SHP77 treated with DMSO at 0.1 percent for 48 hours (cell line): ENCODE data around the gene GPR62.
"Not testable (repeated sequence)": the region's sequence is repeated elsewhere in the genome, so short reads cannot be mapped to it uniquely, and the experiment has no call there.

Experiments
- DNase-seq: peaks from one replicate; lab custom pipeline; 2025; lab: John Stamatoyannopoulos, UW

GPR62 gene

GRCh38 chr3:51970606-51971300 is 15.6 kb downstream of the GPR62 start:
- DNase-seq: no peak

GRCh38 chr3:51971350-51971749 is 16.2 kb downstream of the GPR62 start:
- no peak for DNase-seq

GRCh38 chr3:51974277-51974962 is 19.2 kb downstream of the GPR62 start:
- no peak for DNase-seq

- peak; percentile 15 for DNase-seq
Measured at GRCh38 chr3:51974963-51975851, 20.0 kb downstream of the GPR62 start, which contains the start of gene ABHD14A. Gene ABHD14A, plus strand, starts transcription at chr3:51975064. Its CDS starts 72 bp downstream, at chr3:51975136.

- DNase-seq: peak; percentile 21
Measured at GRCh38 chr3:51975852-51976549, 20.8 kb downstream of the GPR62 start.

- no peak for DNase-seq
Measured at GRCh38 chr3:51977446-51978142, 22.4 kb downstream of the GPR62 start.

GRCh38 chr3:51978143-51978502 is 22.9 kb downstream of the GPR62 start:
- DNase-seq: no peak

GRCh38 chr3:51980253-51980652 is 25.1 kb downstream of the GPR62 start:
- no peak for DNase-seq

GRCh38 chr3:51982352-51982837 is 27.2 kb downstream of the GPR62 start:
- DNase-seq: peak; percentile 67

- DNase-seq: no peak
Measured at GRCh38 chr3:51982838-51983577, 27.8 kb downstream of the GPR62 start, which contains the start of gene ACY1. Gene ACY1, plus strand, starts transcription at chr3:51983535. Its CDS starts 530 bp downstream, at chr3:51984065.

- no peak for DNase-seq
Measured at GRCh38 chr3:51983578-51984268, 28.5 kb downstream of the GPR62 start.

GRCh38 chr3:51984269-51984647 is 29.1 kb downstream of the GPR62 start:
- DNase-seq: no peak

- DNase-seq: no peak
Measured at GRCh38 chr3:51985063-51985462, 29.9 kb downstream of the GPR62 start.

- DNase-seq: no peak
Measured at GRCh38 chr3:51986010-51986947, 31.1 kb downstream of the GPR62 start.

- DNase-seq: no peak
Measured at GRCh38 chr3:51987568-51987967, 32.4 kb downstream of the GPR62 start.

GRCh38 chr3:51988286-51989146 is 33.3 kb downstream of the GPR62 start:
- DNase-seq: no peak

GRCh38 chr3:51990501-51990971 is 35.4 kb downstream of the GPR62 start:
- DNase-seq: not testable (repeated sequence)
